Neural cell (in vitro differentiated cells): ENCODE measurements around the gene CHST11.

Source experiments
- CTCF ChIP-seq: fragments of 450-650 bp; IDR thresholded peaks from 2 replicates; pipeline ENCODE4 v1.5.1; 2014; ENCODE audit warnings: antibody characterized with exemption, mild to moderate bottlenecking, moderate library complexity; ENCODE audit not compliant: poor library complexity, severe bottlenecking
- EP300 ChIP-seq: fragments of 450-650 bp; conservative IDR thresholded peaks from 2 replicates; pipeline ENCODE4 v1.6.1; 2014; ENCODE audit warnings: antibody characterized with exemption, mild to moderate bottlenecking, moderate library complexity; ENCODE audit not compliant: poor library complexity, severe bottlenecking
- EZH2 ChIP-seq: fragments of 200-600, 300-800 bp; shearing (Covaris generic), sonication (generic); IDR thresholded peaks from 2 replicates; pipeline ENCODE4 v1.6.1; 2014; ENCODE audit warnings: antibody characterized with exemption, low read length, borderline replicate concordance, mild to moderate bottlenecking; ENCODE audit not compliant: insufficient read depth, poor library complexity, severe bottlenecking
- MXI1 ChIP-seq: fragments of 450-650 bp; conservative IDR thresholded peaks from 2 replicates; pipeline ENCODE4 v1.6.1; 2014; ENCODE audit warnings: antibody characterized with exemption, mild to moderate bottlenecking; ENCODE audit not compliant: poor library complexity, severe bottlenecking
- POLR2AphosphoS5 ChIP-seq: IDR thresholded peaks from 2 replicates; pipeline ENCODE4 v1.6.1; 2012
- RAD21 ChIP-seq: fragments of 450-650 bp; conservative IDR thresholded peaks from 2 replicates; pipeline ENCODE4 v1.6.1; 2014; ENCODE audit warnings: antibody characterized with exemption, mild to moderate bottlenecking, moderate library complexity
- REST ChIP-seq: IDR thresholded peaks from 2 replicates; pipeline ENCODE4 v1.6.1; 2012; ENCODE audit warnings: borderline replicate concordance
- SMC3 ChIP-seq: fragments of 450-650 bp; conservative IDR thresholded peaks from 2 replicates; pipeline ENCODE4 v1.6.1; 2014; ENCODE audit warnings: antibody characterized with exemption, mild to moderate bottlenecking, moderate library complexity; ENCODE audit not compliant: poor library complexity
- TAF1 ChIP-seq: IDR thresholded peaks from 2 replicates; pipeline ENCODE4 v1.6.1; 2012; ENCODE audit warnings: low read depth

- TF ChIP-seq CTCF (no peak), REST (no peak), RAD21 (no peak), MXI1 (no peak), TAF1 (no peak), EZH2 (no peak), SMC3 (no peak), POLR2AphosphoS5 (no peak), EP300 (no peak)
These were observed 329.6 kb downstream of the CHST11 start for GRCh38 chr12:104786352-104786751.
